GM10266 (cell line): Measurements from ENCODE around the gene AFF3.
"Not testable (repeated sequence)": the region's sequence is repeated elsewhere in the genome, so short reads cannot be mapped to it uniquely, and the experiment has no call there.

Source experiments
- DNase-seq: peaks from one replicate; pipeline ENCODE4 v3.0.0; 2012; ENCODE audit errors: extremely low spot score
- CTCF ChIP-seq: IDR thresholded peaks from 2 replicates; pipeline ENCODE4 v1.5.1; 2012; ENCODE audit warnings: mild to moderate bottlenecking, low read depth; ENCODE audit not compliant: control insufficient read depth, insufficient read depth; ENCODE audit errors: missing control alignments

The AFF3 gene

GRCh38 chr2:99672766-99673350, 469.5 kb downstream of the AFF3 start:
- no peak for TF ChIP-seq CTCF

DNA sequence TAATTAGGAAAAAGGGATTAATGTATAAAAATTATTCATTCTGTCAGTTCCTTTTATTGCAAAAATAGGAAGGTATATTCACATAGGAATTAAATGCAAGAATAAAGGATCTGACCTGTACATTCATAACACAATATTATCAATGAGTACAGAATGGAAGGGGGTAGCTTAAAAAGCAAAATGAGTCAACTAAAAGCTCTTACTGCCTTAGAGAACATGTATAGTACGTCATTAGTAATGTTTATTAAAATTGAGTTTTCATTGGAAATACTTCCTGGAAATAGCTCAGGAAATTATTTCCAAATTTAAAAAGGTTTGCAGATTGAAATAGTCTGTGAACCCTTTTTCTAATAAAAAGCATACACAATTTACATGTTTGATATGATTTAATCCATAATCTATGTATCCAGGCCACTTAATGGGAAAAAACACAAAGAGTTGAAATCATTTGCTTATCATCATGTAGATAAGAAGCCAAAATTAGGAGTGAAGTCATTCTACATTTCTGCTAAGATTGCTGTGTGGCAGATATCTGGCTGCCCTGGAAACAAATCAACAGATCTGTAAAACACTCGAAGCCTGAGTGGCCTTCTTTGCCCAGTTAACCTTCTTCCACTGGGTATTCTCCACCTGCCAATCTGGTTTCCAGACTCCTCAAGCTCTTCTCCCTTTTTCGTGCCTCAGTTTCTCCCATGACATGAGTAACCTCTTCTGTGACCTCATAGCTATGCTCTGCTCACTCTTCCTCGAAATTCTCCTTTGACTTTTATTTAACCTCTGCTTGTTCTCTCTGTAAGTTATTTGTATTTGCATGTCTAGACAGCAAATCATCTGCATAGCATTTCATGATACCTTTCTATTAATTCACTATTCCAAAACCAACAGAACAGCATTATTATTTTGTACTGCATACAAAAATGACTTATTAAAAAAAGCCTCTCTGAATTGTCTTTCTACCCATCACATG, 471.3 kb downstream of the AFF3 start:
- no peak for DNase-seq
- TF ChIP-seq CTCF = no peak

More at GRCh38 chr2:99672766-99673350, 469.5 kb downstream of the AFF3 start:
- DNase-seq = no peak

GRCh38 chr2:99666256-99666655, 476.1 kb downstream of the AFF3 start:
- TF ChIP-seq CTCF = no peak
- DNase-seq = no peak

DNA sequence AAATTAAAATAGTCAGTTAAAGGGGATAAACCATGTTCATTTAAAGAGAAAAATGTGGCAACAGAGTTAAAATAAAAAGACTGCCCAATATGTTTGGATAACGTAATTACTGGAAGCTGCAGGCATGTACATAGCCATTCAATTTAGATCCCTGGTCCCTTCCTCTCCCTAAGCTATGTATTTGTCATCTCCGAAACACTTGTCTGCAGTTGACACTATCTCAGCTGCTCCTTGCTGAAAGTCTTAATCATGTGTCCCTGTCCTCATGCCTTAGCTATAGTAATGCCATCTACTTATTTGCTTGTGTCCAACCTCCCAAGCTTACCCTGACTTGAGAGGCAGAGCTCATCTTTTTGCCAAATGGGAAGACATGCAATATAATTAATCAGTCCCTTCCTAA, 478.7 kb downstream of the AFF3 start:
- TF ChIP-seq CTCF = no peak
- no peak for DNase-seq

- DNase-seq = no peak
- TF ChIP-seq CTCF = no peak
Measured at GRCh38 chr2:99662761-99663341, 479.5 kb downstream of the AFF3 start.

GRCh38 chr2:99661761-99662160, 480.6 kb downstream of the AFF3 start:
- not testable (repeated sequence) for DNase-seq

GRCh38 chr2:99660616-99661406, 481.6 kb downstream of the AFF3 start:
- DNase-seq = no peak

More at GRCh38 chr2:99660616-99661406, 481.6 kb downstream of the AFF3 start:
- no peak for TF ChIP-seq CTCF
